HL-60/S4 (cell line): ENCODE measurements around the gene ZNF208.
"Not testable (repeated sequence)": the region's sequence is repeated elsewhere in the genome, so short reads cannot be mapped to it uniquely, and the experiment has no call there.

Experiments used
- in situ Hi-C: fragments of 300-500 bp; cut with MboI; formaldehyde crosslinking; loops from 2 replicates; pipeline ENCODE4 v1.14.3; 2022; ENCODE audit warnings: low sequenced_read_pairs

ZNF208 gene

DNA sequence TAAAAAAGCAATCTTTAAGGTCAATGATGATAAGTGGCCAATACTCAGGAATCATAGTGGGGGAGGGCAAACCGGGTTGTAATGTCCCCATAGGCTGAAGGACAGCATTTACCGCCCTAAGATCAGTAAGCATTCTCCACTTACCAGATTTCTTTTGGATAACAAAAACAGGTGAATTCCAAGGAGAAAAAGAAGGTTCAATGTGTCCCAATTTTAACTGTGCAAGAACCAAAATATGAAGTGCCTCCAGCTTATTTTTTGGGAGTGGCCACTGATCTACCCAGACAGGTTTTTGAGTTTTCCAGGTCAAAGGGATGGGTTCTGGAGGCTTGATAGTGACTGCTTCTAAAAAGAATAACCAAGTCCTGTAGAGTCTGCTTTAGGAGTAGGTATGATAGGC is 125.2 kb downstream of the ZNF208 start:
- in situ Hi-C loops = not testable (repeated sequence)

GRCh38 chr19:21884786-21885185 is 126.0 kb downstream of the ZNF208 start:
- in situ Hi-C loops = not testable (repeated sequence)

- in situ Hi-C loops = no loop called here
Observed at GRCh38 chr19:21883516-21883915, 127.2 kb downstream of the ZNF208 start.
